Anterior cingulate cortex (tissue), 58 donors: ENCODE measurements around the gene ABHD6.
A peak's percentile ranks its signal among the peaks of the same experiment; 100 is the strongest.
"Not testable (repeated sequence)": the region's sequence is repeated elsewhere in the genome, so short reads cannot be mapped to it uniquely, and the experiment has no call there.

Source experiments
- DNase-seq, 58 donors: peaks; one replicate each; lab custom pipeline; 2025; lab: John Stamatoyannopoulos, UW

The ABHD6 gene

GRCh38 chr3:58336135-58336882, 98.7 kb downstream of the ABHD6 start:
- no peak for DNase-seq

GRCh38 chr3:58337190-58337589, 99.6 kb downstream of the ABHD6 start:
- no peak for DNase-seq

GRCh38 chr3:58339146-58339545, 101.6 kb downstream of the ABHD6 start:
- not testable (repeated sequence) for DNase-seq

- no peak for DNase-seq
These were observed 103.1 kb downstream of the ABHD6 start for GRCh38 chr3:58340594-58341244.

GRCh38 chr3:58341376-58341775, 103.8 kb downstream of the ABHD6 start:
- no peak for DNase-seq

GRCh38 chr3:58342676-58343075, 105.1 kb downstream of the ABHD6 start:
- DNase-seq = peak in 13 of 58 donors; percentile 5 to 45 (median 19)
